ENCODE results near the gene KLF14. TPM values are rescaled to one million over a fixed set of nuclear protein-coding genes. Genes with fewer than 3 reads are reported as not detected.
A peak's percentile ranks its signal among the peaks of the same experiment; 100 is the strongest.

KLF14 gene
- total RNA-seq, 4 donors from 2014 or later = 0.40 to 0.42 TPM; not detected in 2

DNA sequence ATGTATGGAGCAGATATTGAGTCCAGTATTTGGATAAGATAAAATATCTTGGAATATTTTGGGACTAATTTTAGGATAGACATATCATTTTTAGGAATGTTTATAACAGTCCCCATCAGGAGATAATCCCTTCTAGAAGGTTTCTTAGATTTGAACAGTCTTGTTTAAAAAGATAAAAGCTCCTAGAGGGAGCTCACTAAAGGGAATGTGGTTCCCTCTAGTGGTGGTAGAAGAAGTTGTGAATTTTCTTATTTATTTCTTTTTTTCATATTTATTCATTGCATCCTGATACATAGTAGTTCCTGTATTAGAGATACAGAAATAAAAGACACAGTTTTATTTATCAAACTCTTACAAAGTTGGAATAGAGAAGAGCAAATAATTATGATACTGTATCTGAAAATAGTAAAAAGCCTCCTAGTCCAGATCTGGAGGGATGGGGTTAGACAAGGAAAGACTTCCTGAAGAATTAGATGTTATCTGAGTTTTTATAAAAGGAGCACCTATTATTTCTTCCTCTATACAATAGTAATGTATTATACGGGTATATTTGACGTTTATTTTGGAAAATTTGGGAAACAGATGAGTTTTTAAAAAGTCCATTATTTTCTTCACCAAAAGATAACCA is 24.5 kb upstream of the KLF14 start:
- 3% methylated on average over 2 of the region's 2 CpGs for WGBS
- H3K9me3 ChIP-seq = no peaks in the 10 kb centered on the region
- TF ChIP-seq, protein P1, sequence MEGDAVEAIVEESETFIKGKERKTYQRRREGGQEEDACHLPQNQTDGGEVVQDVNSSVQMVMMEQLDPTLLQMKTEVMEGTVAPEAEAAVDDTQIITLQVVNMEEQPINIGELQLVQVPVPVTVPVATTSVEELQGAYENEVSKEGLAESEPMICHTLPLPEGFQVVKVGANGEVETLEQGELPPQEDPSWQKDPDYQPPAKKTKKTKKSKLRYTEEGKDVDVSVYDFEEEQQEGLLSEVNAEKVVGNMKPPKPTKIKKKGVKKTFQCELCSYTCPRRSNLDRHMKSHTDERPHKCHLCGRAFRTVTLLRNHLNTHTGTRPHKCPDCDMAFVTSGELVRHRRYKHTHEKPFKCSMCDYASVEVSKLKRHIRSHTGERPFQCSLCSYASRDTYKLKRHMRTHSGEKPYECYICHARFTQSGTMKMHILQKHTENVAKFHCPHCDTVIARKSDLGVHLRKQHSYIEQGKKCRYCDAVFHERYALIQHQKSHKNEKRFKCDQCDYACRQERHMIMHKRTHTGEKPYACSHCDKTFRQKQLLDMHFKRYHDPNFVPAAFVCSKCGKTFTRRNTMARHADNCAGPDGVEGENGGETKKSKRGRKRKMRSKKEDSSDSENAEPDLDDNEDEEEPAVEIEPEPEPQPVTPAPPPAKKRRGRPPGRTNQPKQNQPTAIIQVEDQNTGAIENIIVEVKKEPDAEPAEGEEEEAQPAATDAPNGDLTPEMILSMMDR (IDR thresholded peaks at IDR 0.05) = peak; percentile 50 to 52
- TF ChIP-seq POLR2A (IDR thresholded peaks at IDR 0.05) (no peak), POLR2AphosphoS5 (IDR thresholded peaks at IDR 0.05) (no peak), EP300 (IDR thresholded peaks at IDR 0.05) (no peak)
- no peaks in the 10 kb centered on the region for H3K4me1 ChIP-seq
- DNase-seq (ENCODE audit: low spot score in 2 of 2) = no peak
- H3K4me3 ChIP-seq = no peak overlapping the region
- H3K36me3 ChIP-seq = no peaks in the 10 kb centered on the region
- H3K27me3 ChIP-seq = no peaks in the 10 kb centered on the region
- no peak overlapping the region for H3K27ac ChIP-seq

DNA sequence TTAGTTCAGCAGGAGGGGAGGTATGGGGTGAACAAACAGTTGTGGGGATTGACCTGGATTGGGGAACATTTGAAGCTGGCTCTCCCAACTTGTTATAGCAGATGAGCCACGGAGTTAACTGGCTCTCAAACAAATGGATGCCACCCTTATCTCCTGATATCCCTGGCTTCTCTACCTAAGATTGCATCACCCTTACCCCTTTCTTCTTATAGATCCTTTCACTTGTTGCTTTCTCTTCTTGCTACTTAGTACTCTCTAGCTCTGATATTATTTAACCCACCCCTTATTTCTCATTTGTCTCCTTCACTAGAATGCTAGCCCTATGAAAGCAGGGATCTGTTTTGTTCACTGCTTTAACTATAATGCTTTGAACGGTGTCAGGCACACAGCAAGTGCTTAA is 22.3 kb upstream of the KLF14 start:
- no peak for TF ChIP-seq POLR2A (IDR thresholded peaks at IDR 0.05)
- no peak for TF ChIP-seq EP300 (IDR thresholded peaks at IDR 0.05)
- TF ChIP-seq, protein P1 (IDR thresholded peaks at IDR 0.05) = no peak
- TF ChIP-seq POLR2AphosphoS5 (IDR thresholded peaks at IDR 0.05) = no peak
- no peaks in the 10 kb centered on the region for H3K4me1 ChIP-seq
- no peak for DNase-seq (ENCODE audit: low spot score in 2 of 2)
- no peaks in the 10 kb centered on the region for H3K9me3 ChIP-seq
- H3K27ac ChIP-seq = no peak overlapping the region
- no peaks in the 10 kb centered on the region for H3K36me3 ChIP-seq
- 64% methylated on average over 2 of the region's 2 CpGs for WGBS
- H3K4me3 ChIP-seq = no peak overlapping the region
- H3K27me3 ChIP-seq = no peaks in the 10 kb centered on the region

DNA sequence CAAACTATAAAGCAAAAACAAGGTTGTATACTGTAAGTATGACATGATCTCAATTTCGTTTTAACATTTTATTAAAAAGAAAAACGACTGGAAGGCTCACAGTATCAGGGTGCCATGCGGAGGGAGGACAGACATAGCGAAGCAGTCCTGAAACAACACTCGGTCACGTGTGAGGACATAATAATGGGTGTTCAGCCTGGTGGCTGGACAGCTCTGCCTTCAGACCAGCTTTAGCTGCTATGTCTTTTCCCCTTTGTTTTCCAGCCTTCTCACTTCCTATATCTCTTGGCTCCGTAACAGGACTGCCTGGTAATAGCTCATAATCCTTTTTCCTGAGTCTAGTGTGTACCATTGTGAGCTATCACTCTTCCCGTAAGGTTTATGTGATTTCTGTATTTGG is 18.4 kb upstream of the KLF14 start:
- no peak overlapping the region for H3K4me3 ChIP-seq
- H3K9me3 ChIP-seq = no peaks in the 10 kb centered on the region
- TF ChIP-seq, protein P1 (IDR thresholded peaks at IDR 0.05) = no peak
- H3K36me3 ChIP-seq = no peaks in the 10 kb centered on the region
- no peaks in the 10 kb centered on the region for H3K4me1 ChIP-seq
- WGBS = 76% methylated on average over 8 of the region's 8 CpGs
- no peaks in the 10 kb centered on the region for H3K27me3 ChIP-seq
- no peak for DNase-seq (ENCODE audit: low spot score in 2 of 2)
- no peak overlapping the region for H3K27ac ChIP-seq

DNA sequence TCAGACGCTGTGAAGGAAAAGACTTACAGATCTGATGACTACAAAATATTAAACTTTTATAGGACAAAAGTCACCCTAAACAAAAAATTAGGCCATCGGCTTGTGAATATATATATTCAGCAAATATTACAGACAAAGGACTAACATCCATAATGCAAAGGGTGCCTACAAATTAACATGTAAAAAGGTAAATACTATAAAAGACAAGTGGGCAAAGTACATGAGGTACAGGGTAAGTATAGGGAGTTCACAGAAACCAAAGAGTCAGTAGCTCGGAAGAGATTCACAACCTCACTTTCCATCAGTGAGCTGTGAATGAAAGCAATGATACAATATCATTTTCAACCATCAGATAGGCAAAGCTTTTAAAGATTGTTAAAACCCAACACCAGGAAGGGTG is 16.7 kb upstream of the KLF14 start:
- Histone ChIP-seq H3K9me3 (no peaks in the 10 kb centered on the region), H3K36me3 (no peaks in the 10 kb centered on the region), H3K4me1 (no peaks in the 10 kb centered on the region), H3K4me3 (no peak overlapping the region), H3K27ac (no peak overlapping the region), H3K27me3 (peaks cover 4% of the 10 kb centered on the region)
- 87% methylated on average over 3 of the region's 3 CpGs for WGBS
- TF ChIP-seq POLR2AphosphoS5 (IDR thresholded peaks at IDR 0.05) (no peak), EP300 (IDR thresholded peaks at IDR 0.05) (no peak), POLR2A (IDR thresholded peaks at IDR 0.05) (no peak)
- TF ChIP-seq, protein P1 (IDR thresholded peaks at IDR 0.05) = no peak
- no peak for DNase-seq (ENCODE audit: low spot score in 2 of 2)

- TF ChIP-seq POLR2AphosphoS5 (IDR thresholded peaks at IDR 0.05) (no peak), POLR2A (IDR thresholded peaks at IDR 0.05) (no peak), EP300 (IDR thresholded peaks at IDR 0.05) (no peak)
- TF ChIP-seq, protein P1 (IDR thresholded peaks at IDR 0.05) = no peak
- Histone ChIP-seq H3K27ac (no peak overlapping the region), H3K27me3 (peaks cover 14% of the 10 kb centered on the region), H3K4me3 (no peak overlapping the region), H3K36me3 (no peaks in the 10 kb centered on the region), H3K9me3 (no peaks in the 10 kb centered on the region), H3K4me1 (no peaks in the 10 kb centered on the region)
- 93% methylated on average over 5 of the region's 5 CpGs for whole genome bisulfite sequencing
- DNase-seq (ENCODE audit: low spot score in 2 of 2) = no peak
These were observed 14.8 kb upstream of the KLF14 start for GRCh38 chr7:130748531-130749389.

All from suprapubic skin (tissue), 4 donors.